Measurements from ENCODE around the gene SDK2.

The SDK2 gene

DNA sequence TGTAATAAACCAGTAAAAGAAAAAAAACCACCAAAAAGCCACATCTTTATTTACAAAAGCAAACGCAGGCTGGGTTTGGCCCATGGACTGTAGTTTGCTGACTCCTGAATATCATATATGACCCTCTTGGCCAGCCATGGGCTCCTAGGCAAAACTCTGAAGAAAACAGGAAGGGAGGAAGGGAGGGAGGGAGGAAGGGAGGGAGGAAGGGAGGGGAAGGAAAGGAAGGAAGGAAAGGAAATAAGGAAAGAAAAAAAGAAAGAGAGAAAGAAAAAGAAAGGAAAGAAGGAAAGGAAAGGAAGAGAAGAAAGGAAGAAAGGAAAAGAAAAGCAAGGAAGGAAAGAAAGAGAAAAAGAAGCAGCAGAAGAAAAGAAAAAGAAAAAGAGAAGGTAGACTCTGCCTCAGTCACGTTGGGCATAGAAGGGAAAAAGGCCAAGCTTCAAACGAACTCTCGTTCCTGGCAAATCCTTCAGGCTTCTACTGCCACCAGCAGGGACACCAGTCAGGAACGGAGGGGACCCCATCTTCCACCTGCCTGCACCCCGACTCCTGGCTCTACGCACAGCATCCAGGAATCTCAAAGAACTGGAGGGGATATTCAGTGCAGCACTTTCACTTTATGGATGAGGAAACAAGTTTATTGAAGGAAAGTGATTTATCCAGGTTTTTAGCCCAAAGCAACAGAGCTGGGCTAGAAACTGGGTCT, 354.5 kb downstream of the SDK2 start:
- no peak for DNase-seq

GRCh38 chr17:73288534-73289302, 355.5 kb downstream of the SDK2 start:
- DNase-seq, result no peak

DNA sequence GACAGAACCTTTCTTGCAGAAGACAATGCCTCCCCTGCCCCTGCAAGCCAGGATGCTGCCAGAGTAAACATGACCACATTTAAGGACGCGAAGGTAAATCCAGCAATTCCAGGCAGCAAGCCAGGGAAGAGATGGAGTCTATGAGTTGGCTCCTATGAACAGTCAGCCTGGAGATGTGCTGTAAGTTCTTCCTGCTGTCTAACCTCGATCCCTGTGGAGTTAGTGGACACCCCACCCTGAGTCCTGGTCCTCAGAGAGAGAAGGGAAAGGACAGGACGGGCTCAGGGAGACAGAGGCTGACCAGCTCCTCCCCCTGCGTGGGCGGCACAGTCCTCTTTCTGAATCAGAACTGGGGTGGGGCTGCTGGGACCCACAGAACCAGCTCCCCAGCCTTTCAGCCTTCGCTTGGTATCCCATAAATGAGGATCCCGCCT, 357.4 kb downstream of the SDK2 start:
- DNase-seq, result no peak

DNA sequence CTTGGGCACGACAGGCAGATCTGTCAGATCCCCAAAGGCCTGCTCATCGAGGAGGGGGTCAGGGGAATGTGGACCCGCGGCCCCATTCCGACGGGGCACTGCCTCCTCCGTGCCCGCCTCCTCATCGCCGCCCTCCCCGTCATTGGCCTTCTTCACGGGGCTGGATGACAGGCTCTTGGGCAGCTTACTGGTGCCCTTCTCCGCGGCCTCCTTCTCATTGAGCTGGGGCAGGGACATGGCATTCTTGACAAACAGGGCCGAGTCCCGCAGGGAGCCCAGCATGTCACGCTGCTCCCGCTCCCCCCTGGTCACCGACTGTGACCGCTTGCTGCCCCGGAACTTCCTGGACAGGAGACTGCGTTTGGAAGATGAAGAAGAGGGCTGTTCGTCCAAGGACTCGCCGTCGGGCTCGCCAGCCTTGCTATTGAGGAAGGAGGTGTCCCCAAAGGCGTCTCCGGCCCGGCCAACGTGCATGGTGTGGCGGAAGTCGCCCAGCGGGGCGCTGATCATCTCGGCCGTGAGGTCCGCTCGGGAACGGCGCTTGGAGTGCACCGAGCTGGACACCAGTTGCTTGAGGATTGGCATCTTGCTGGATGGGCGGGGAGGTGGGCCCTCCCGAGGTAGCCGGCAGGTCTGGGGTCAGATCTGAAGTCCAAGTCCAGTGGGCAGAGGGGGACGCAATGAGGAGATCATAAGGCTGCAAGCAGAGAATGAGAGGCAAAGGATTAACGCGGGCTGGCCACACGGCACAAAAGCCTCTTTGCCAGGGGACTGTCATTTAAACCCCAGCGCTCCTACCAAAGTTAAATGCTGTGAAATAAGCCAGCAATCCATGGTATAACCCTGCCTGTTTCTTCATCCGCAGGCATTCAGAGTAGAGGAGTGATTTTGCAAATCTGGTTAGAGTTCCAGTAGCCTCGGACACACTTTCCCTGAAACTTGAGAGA, 358.1 kb downstream of the SDK2 start:
- DNase-seq, result no peak

DNA sequence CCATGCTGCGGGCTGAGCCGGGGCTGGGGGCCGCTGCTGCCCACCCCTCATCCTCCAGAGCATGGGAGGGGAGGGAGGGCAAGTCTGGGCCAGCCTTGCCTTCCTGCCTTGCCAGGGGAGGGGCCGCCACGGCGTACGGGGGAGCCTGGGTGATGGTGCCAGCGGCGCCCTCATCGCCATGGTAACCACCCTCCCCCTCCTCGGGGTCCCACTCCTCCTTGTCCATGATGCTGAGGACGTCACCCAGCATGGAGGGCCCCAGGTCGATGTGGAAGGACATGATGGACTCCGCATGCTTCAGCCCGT, 358.7 kb downstream of the SDK2 start:
- no peak for DNase-seq

DNA sequence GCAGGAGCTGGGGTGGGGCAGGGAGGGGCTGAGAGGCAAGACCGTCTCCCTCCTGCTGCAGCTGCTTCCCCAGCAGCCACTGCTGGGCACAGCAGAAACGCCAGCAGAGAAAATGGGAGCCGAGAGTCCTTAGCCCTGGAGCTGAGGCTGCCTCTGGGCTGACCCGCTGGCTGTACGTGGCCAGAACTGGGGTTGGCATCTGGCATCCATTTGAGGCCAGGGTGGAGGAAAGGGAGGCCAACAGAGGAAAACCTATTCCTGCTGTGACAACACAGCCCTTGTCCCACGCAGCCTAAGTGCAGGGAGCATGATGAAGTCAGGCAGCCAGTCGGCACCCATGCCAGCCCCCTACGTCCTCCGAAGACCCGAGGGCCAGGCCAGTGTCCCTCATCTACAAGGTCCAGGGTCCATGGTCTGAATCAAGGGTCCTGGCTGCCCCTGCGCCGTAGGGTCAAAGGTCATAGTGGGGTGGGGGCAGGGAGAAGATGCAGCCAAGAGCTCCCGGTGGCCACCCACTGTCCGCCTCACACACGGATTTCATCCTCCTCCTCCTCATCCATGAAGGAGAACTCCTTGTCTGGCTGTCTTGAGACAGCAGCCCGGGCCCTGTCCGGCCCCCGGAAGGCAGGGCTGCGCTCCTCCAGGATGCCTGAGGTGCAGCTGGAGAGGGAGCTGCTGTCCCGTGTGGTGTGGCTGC, 359.2 kb downstream of the SDK2 start:
- no peak for DNase-seq

All from RPMI8226 (cell line).